TTC549 (cell line): ENCODE results near the gene RXFP2.

Experiments used
- FAIRE-seq: peaks from 2 replicates; lab custom pipeline; 2012; peaks lifted over from hg19 to GRCh38; lab: Jason Lieb, UNC

The RXFP2 gene

GRCh38 chr13:31769575-31769974 lies 30.2 kb downstream of the RXFP2 start:
- no peak for FAIRE-seq

DNA sequence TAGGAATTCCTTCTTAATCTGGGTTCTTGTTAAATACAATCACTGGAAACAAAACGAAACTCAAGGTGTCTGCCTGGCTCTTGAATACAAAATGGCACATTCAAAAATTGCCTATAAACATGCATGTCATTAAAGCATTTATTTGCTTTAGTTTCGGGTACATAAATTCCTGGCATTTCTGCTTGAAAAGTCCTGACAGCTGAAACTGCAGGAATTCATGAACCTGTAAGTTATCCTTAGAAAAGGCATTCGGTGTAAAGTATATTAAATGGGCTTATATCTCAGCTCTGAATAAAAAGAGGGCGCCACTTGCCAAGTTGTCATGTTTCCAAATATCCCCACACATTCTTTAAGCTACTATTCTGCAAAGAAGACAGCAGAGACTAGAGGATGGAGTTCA lies 32.9 kb downstream of the RXFP2 start:
- no peak for FAIRE-seq

- FAIRE-seq, result no peak
Measured at GRCh38 chr13:31773538-31773937, 34.2 kb downstream of the RXFP2 start.

DNA sequence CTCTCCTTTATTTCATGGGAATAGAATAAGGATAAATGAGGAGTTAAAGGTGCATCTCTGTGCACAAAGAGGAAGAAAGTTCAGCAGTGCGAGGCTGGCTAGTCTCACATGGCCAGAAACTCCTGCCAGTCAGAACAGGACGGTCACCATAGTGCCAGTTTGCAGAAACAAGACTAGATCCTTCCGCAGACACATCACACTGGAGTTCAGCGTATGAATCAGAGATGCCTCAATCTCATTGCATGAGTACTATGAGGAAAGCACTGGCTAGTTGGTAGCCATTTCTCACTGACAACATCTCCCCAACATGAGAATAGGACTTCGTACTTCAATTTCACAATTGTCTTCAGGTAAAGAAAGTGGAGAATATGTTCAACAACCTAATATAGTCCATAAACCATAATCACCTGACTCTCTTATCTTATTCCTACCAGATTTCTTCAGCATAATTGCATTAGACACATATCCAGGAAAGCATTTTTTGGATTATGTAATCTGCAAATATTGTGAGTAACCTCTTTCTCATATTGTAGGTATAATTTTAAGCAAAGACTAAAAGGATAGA lies 34.9 kb downstream of the RXFP2 start:
- FAIRE-seq, result no peak

DNA sequence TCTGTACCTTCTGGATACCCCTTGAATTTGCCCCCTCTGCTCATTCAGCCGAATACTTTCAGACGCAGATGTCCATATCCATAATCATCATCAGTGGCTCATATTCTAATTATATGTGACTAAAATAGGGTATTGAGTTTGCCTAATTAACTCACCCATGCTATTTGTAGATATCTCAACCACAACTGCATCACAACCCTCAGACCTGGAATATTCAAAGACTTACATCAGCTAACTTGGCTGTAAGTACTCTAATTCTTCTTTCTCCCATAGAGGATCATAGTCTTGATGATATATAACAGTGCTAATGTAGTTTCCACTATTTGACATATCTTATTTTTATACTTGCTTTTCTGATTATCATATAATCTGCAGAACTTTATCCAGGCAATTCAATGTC lies 35.8 kb downstream of the RXFP2 start:
- no peak for FAIRE-seq

GRCh38 chr13:31775686-31776085 lies 36.4 kb downstream of the RXFP2 start:
- no peak for FAIRE-seq

DNA sequence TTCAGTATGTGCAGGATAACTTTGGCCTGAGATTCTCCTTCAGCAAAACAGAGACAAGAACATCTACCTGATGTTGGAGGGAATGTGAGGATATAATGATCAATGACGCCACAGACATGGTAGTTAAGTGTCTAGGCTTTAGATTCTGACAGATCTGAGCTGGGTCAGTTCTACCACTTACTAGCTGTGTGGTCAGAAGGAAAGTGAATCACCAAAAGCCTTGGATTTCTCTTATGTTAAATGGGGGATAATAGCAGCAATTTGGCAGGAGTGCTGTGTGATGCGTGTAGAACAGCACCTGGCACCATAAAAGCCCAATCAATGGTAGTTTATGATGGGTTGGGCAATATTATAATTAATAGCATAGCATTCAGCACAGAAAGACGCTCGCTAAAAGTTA lies 41.7 kb downstream of the RXFP2 start:
- FAIRE-seq, result no peak

DNA sequence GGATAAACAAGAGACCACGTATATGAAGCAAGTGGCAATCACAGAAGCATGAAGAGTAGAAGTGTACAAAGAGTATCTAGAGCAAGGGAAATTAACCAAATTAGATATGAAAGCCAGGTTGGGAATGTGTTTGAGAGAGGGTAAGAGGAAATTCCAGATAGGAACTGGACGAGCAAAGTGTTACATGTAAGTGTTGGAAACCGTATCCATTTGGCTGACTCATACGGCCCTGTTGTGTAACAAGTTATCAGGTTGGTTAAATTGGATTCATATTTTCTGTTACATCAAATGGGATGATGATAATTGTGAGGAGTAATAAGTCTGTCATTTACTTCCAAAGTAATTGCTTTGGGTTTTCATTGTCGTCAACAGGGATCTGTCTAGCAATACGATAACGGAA lies 46.7 kb downstream of the RXFP2 start:
- FAIRE-seq, result no peak

- FAIRE-seq, result no peak
Measured at GRCh38 chr13:31790992-31791391, 51.7 kb downstream of the RXFP2 start.

DNA sequence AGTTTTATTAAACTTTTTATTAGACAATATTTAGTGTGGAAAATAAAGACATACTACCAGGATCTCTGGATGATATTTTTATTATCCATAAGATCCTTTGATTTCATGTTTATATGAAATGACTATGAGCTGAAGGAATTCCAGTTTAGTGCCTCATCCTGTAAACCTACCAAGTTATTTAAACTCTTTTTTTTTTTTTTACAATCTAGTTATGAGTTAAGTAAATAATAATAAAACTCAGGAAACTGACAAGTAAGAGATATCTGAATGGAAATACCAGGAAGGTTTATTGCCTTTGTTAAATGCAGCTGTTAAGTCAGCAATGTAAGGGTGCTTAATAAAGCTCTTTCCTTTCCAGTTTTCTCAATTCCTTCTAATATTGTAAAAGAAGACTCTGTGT lies 53.9 kb downstream of the RXFP2 start:
- FAIRE-seq, result no peak

- FAIRE-seq, result no peak
Measured at GRCh38 chr13:31794452-31794851, 55.1 kb downstream of the RXFP2 start.

DNA sequence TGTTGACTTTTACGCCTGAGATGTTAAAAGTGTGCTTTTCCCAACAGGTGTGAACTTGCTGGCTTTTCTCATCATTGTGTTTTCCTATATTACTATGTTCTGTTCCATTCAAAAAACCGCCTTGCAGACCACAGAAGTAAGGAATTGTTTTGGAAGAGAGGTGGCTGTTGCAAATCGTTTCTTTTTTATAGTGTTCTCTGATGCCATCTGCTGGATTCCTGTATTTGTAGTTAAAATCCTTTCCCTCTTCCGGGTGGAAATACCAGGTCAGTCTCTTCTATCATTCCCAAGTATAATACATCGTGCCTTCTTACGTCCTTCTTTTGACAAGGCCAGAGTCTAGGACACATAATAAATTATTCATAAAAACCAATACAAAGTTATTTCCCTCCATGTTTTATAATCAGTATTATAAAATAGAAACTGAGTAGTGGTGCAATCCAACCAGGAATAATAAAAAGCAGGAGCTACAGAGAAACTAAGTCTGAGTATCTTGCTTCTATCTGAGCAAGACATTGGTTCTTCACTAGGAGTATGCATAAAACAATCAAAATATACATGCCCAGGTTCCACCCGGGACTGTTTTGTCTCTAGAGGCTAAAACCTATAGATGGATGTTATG lies 57.9 kb downstream of the RXFP2 start:
- peak; percentile 55 for FAIRE-seq

- FAIRE-seq, result no peak
Measured at GRCh38 chr13:31798189-31798588, 58.9 kb downstream of the RXFP2 start.

DNA sequence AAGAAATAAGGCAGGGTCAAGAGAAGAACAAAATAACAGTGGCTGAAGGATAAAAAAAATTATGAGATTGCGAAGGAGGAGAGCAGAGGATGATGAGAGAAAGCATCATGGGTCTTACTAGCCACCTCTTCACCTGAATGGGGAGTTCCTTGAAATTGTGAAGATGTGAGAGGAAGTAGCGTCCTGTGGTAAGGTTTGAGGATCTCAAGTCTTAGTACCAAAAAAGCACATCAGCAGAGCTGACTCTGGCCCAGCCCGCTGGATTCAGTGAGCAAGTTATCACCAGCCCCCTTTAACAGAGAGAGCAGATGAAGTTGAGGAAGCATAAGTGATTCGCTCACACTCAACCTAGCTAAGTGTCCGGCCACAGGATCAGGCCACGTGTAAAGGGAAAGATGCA lies 61.8 kb downstream of the RXFP2 start:
- FAIRE-seq, result no peak

DNA sequence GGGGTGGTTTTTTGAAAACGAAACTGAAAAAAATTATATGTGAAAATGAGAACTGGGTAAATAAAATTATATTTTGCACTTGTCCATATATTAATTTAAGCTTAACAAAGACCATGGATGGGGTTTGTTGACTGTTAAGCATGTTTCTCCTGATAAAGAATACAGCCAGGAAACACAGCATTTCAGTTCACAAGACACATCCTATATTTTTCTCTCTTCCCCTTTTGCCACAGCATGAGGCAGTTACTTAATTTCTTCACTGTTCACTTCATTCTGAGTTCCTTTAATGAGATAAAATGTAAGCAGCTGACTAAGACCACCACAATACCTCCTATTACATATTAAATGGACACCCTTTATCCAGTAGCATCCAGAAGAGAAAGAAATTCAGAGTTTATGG lies 64.0 kb downstream of the RXFP2 start:
- no peak for FAIRE-seq

DNA sequence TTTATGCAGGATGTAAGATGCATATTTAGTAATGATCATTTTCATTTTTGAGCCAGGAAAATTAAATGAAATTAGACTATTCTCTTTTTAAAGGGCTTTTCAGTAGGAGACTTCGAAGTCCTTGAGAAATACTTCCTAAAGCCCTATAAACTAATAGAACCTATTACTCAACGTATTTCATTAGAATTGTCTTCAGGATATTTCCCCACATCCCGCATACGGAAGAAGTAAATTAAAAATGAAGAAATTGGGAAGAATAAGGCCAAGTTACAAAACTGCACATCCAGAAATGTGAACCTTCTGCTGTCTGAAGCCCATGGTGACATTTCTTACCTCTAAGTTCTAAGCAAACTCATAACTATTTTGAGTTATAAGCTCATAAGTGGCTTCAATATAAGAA lies 66.5 kb downstream of the RXFP2 start:
- no peak for FAIRE-seq

DNA sequence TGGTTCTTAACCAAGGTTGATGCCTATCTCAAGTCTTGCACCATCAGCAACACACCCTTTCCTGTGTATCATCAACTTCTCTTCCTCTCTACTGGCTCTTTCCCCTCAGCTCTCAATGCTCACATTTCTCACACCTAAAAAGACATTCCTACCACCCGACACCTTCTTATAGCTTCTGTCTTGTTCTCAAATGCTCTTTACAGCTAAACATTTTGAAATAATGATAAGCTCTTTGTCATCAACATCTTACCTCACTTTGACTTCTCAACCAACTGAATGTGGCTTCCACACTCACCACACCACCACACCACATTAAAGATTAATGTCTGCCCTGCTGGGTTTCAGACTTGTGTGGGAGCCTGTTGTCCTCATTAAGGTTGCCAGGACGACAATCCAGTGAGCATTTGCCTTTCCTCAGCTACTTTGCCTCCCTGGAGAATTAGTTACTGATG lies 67.8 kb downstream of the RXFP2 start:
- no peak for FAIRE-seq

DNA sequence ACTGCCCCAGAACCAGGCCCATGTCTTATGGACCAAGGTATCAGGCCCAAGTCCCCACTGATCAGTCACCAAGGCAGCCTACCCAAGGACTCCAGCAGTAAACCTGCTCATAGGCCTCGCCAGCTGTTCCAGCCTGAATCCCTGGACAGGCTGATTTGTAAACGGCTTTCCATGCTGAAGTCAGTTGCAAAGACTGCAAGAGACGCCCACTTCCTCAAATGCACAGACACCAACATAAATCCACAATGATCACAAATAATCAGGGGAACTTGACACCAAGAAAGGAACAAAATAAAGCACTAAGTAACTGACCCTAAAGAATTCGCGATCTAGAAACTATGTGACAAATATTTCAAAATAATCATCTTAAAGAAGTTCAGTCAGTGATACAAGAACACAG lies 75.2 kb downstream of the RXFP2 start:
- no peak for FAIRE-seq

DNA sequence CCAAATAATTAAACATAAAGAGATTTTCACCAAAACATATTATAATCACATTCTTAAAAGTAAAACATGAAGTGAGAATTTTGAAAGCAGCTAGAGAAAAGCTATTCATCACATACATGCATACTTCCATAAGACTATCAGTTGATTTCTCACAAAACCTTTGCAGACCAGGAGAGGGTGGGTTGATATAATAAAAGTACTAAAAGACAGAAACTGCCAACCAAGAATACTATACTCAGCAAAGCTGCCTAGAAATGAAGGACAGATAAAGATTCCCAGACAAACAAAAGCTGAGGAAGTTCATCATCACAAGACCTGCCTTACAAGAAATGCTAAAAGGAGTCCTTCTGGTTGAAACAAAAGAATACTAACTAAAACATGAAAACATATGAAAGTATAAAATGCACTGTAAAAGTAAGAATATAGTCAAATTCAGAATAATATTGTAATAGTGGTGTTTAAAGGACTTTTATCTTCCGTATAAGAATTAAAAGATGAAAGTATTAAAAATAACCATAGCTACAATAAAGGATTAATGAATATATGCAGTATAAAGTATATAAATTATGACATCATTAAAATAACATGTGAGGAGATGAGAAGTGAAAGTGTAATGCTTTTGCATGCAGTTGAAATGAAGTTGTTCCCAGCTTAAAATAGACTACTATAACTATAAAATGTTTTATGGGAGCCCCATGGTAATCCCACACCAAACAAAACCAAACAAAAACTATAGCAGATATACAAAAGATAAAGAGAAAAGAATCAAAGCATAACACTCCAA lies 76.2 kb downstream of the RXFP2 start:
- FAIRE-seq, result no peak

- FAIRE-seq, result no peak
Measured at GRCh38 chr13:31818236-31818635, 78.9 kb downstream of the RXFP2 start.

- no peak for FAIRE-seq
Measured at GRCh38 chr13:31824705-31825517, 85.6 kb downstream of the RXFP2 start.

DNA sequence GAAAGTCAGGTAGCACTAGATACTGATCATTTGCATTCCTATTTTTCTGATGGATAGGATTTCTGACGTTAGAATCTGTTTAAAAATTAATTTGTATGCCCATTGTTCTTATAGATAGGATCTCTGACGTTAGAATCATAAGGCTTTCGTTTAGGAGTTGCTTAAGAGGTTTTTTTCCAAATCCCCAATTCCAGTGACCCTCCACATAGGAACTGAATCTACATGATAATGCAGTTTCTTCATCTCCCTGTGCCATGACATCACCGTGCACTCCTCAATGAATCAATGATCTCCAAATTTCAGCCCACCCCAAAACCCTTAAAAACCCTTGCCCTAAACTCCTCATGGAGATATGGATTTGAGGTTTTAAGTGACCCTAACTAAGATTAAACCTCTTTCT lies 87.2 kb downstream of the RXFP2 start:
- FAIRE-seq, result no peak

DNA sequence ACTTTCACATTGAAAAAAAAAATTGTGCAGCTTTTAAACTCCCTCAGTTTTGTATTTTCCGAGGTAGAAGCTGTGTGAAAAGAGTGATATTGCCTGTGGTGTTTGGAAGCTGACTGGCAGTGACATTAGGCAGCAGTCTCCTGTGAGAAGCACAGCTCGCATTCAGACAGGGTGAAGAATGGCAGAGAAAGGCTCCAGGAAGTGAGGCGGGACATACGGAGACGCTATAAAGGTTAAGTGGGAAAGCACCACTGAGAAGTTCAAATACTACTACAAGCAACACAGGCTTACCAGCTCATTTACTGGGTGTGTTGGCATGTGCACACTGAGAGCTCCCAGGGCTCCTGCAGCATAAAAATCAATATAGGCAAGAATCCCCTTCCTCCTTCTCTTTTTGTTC lies 88.4 kb downstream of the RXFP2 start:
- FAIRE-seq, result no peak
